Endodermal cell (in vitro differentiated cells): ENCODE data around the gene CDC123. TPM values are rescaled to one million over a fixed set of nuclear protein-coding genes. Genes with fewer than 3 reads are reported as not detected.

ENCODE experiments used
- DNase-seq: peaks from one replicate; pipeline ENCODE4 v3.0.0-alpha.2; 2017
- H3K27ac ChIP-seq: 2 replicates; pipeline ENCODE4 v1.5.1; 2013; ENCODE audit warnings: mild to moderate bottlenecking, low read depth, low read length, moderate library complexity
- H3K27me3 ChIP-seq: 2 replicates; pipeline ENCODE4 v1.6.1; 2013; ENCODE audit warnings: mild to moderate bottlenecking, low read length, moderate library complexity; ENCODE audit not compliant: insufficient read depth, control insufficient read depth, poor library complexity, severe bottlenecking
- H3K36me3 ChIP-seq: 2 replicates; pipeline ENCODE4 v1.7.0; 2013; ENCODE audit warnings: mild to moderate bottlenecking, low read length, moderate library complexity; ENCODE audit not compliant: control insufficient read depth, insufficient read depth
- H3K4me1 ChIP-seq: one replicate; pipeline ENCODE4 v1.7.0; 2013; ENCODE audit warnings: low read length; ENCODE audit not compliant: control insufficient read depth, insufficient read depth
- H3K4me3 ChIP-seq: 2 replicates; pipeline ENCODE4 v1.5.1; 2013; ENCODE audit warnings: mild to moderate bottlenecking, low read length, moderate library complexity
- H3K9ac ChIP-seq: 2 replicates; pipeline ENCODE4 v1.6.1; 2013; ENCODE audit warnings: mild to moderate bottlenecking, low read length, moderate library complexity; ENCODE audit not compliant: poor library complexity, severe bottlenecking; ENCODE audit errors: extremely low read depth
- H3K9me3 ChIP-seq: 2 replicates; pipeline ENCODE4 v1.6.1; 2013; ENCODE audit warnings: mild to moderate bottlenecking, low read length, moderate library complexity; ENCODE audit not compliant: control insufficient read depth
- H3K27ac Mint-ChIP-seq: 2 replicates; pipeline ENCODE4 v1.8.0; 2020; ENCODE audit warnings: mixed read lengths
- H3K27me3 Mint-ChIP-seq: 2 replicates; pipeline ENCODE4 v1.8.0; 2021; ENCODE audit warnings: mild to moderate bottlenecking, mixed read lengths; ENCODE audit not compliant: insufficient read depth
- H3K36me3 Mint-ChIP-seq: 2 replicates; pipeline ENCODE4 v1.8.0; 2020; ENCODE audit warnings: low read depth, mixed read lengths
- H3K4me1 Mint-ChIP-seq: 2 replicates; pipeline ENCODE4 v1.8.0; 2020; ENCODE audit warnings: mixed read lengths
- H3K4me3 Mint-ChIP-seq: 2 replicates; pipeline ENCODE4 v1.8.0; 2020; ENCODE audit warnings: mild to moderate bottlenecking, moderate library complexity, mixed read lengths
- H3K9me3 Mint-ChIP-seq: 2 replicates; pipeline ENCODE4 v1.8.0; 2020; ENCODE audit warnings: mild to moderate bottlenecking, mixed read lengths
- WGBS, 2 experiments: methylation state at CpG; one replicate each; pipeline versions ENCODE4 v1.1.5 to v1.1.7; 2013; ENCODE audit warnings: missing lambda C conversion rate in 2 of 2, mixed read lengths in 1 of 2; ENCODE audit not compliant: insufficient coverage in 1 of 2, insufficient read length in 1 of 2; 5-methylcytosine and 5-hydroxymethylcytosine counted together
- total RNA-seq, 2 donors: library from RNA; stranded (reverse); fragmentation: NEBNext Ultra II Directional in 1 of 2; extraction: Animal tissue kit (Norgen Biotek cat#: 25700) in 1 of 2; gene quantifications; 2 replicates in 1 of 2; 3 replicates in 1 of 2; pipeline ENCODE4 v1.2.1, GENCODE V29; 2021
- TF ChIP-seq, protein P1 (sequence below): fragments of 200-600 bp; sonication (generic); conservative IDR thresholded peaks from 2 replicates; pipeline ENCODE4 v1.5.0; 2021; ENCODE audit warnings: antibody characterized with exemption, mild to moderate bottlenecking

CDC123 gene
- total RNA-seq, 2 donors from 2014 or later: 104 to 123 TPM

DNA sequence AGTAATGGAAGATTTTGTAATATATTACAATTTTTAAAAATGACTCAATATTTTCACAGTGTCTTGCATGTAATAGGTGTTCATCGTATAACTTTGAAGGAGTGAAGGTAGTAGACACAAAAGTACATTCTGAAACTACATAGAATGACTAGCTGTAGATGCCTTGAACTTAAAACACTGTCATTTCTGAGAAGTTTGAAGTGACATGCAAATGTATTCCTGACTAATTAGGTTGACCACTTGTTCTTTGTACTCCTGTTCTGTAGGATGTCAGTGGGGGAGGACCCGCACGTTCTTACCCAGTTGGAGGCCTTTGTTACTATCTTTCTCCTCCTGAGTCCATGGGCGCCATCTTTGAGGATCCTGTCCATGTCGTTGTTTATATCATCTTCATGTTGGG lies 35.3 kb upstream of the CDC123 start:
- peaks cover 70% of the 10 kb centered on the region for H3K36me3 ChIP-seq
- H3K4me3 ChIP-seq: no peak overlapping the region
- TF ChIP-seq, protein P1, sequence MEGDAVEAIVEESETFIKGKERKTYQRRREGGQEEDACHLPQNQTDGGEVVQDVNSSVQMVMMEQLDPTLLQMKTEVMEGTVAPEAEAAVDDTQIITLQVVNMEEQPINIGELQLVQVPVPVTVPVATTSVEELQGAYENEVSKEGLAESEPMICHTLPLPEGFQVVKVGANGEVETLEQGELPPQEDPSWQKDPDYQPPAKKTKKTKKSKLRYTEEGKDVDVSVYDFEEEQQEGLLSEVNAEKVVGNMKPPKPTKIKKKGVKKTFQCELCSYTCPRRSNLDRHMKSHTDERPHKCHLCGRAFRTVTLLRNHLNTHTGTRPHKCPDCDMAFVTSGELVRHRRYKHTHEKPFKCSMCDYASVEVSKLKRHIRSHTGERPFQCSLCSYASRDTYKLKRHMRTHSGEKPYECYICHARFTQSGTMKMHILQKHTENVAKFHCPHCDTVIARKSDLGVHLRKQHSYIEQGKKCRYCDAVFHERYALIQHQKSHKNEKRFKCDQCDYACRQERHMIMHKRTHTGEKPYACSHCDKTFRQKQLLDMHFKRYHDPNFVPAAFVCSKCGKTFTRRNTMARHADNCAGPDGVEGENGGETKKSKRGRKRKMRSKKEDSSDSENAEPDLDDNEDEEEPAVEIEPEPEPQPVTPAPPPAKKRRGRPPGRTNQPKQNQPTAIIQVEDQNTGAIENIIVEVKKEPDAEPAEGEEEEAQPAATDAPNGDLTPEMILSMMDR: no peak
- H3K4me3 Mint-ChIP-seq: no peak overlapping the region
- no peak overlapping the region for H3K27ac Mint-ChIP-seq
- H3K9me3 ChIP-seq: no peaks in the 10 kb centered on the region
- H3K9ac ChIP-seq: no peak overlapping the region
- no peak overlapping the region for H3K27ac ChIP-seq
- WGBS, 2 experiments: 92 to 95% methylated on average over 3 to 5 of the region's 5 CpGs
- H3K27me3 Mint-ChIP-seq: no peaks in the 10 kb centered on the region
- DNase-seq: no peak
- peaks cover 60% of the 10 kb centered on the region for H3K36me3 Mint-ChIP-seq
- H3K4me1 Mint-ChIP-seq: no peaks in the 10 kb centered on the region
- no peaks in the 10 kb centered on the region for H3K27me3 ChIP-seq
- H3K4me1 ChIP-seq: no peaks in the 10 kb centered on the region
- H3K9me3 Mint-ChIP-seq: no peaks in the 10 kb centered on the region

DNA sequence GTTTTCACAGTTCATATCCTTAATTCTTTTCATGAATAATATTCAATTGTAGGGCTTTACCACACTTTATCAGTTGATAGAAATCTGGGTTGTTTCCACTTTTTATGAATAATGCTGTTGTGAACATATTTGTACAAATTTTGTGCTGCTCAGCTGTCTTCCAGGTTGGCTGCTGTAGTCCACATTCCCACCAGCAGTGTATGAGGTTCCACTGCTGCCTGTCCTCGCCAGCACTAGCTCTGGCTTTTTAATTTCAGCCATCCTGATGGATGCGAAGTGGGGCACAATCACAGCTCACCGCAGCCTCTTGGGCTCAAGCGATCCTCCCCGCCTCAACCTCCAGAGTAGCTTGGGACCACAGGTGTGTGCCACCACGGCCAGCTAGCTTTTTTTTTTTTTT lies 33.1 kb upstream of the CDC123 start:
- no peaks in the 10 kb centered on the region for H3K4me1 Mint-ChIP-seq
- peaks cover 74% of the 10 kb centered on the region for H3K36me3 ChIP-seq

DNA sequence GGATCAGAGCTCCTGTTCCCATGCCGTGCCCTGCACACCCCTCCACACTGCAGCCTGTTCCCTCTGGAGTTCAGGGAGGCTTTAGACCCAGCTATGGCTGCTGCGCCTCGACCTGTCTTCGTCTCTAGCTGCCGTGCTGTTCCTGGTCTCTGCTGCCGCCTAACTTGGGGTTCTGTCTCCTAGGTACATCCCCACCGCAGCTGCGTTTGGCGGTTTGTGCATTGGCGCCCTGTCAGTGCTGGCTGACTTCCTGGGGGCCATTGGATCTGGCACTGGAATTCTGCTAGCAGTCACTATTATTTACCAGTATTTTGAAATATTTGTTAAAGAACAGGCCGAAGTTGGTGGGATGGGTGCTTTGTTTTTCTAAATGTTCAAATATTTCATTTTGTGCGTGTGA lies 31.9 kb upstream of the CDC123 start:
- H3K36me3 Mint-ChIP-seq: peaks cover 59% of the 10 kb centered on the region
- no peak for DNase-seq
- WGBS, 2 experiments: 93 to 97% methylated on average over 11 to 12 of the region's 12 CpGs
- no peaks in the 10 kb centered on the region for H3K4me1 Mint-ChIP-seq
- Histone ChIP-seq H3K4me1 (no peaks in the 10 kb centered on the region), H3K27me3 (no peaks in the 10 kb centered on the region), H3K27ac (no peak overlapping the region), H3K9ac (no peak overlapping the region), H3K36me3 (peaks cover 72% of the 10 kb centered on the region), H3K4me3 (no peak overlapping the region), H3K9me3 (no peaks in the 10 kb centered on the region)
- no peaks in the 10 kb centered on the region for H3K27me3 Mint-ChIP-seq
- TF ChIP-seq, protein P1: no peak
- no peak overlapping the region for H3K4me3 Mint-ChIP-seq
- H3K9me3 Mint-ChIP-seq: no peaks in the 10 kb centered on the region
- peak overlapping the region; percentile 64 for H3K27ac Mint-ChIP-seq

More for the DNA sequence above, 33.1 kb upstream of the CDC123 start:
- H3K27ac ChIP-seq: no peak overlapping the region
- WGBS, 2 experiments: 96 to 100% methylated on average over 1 to 6 of the region's 6 CpGs
- Mint-ChIP-seq H3K9me3 (no peaks in the 10 kb centered on the region), H3K4me3 (no peak overlapping the region), H3K27ac (no peak overlapping the region), H3K36me3 (peaks cover 66% of the 10 kb centered on the region), H3K27me3 (no peaks in the 10 kb centered on the region)
- H3K9me3 ChIP-seq: no peaks in the 10 kb centered on the region
- no peak overlapping the region for H3K4me3 ChIP-seq
- TF ChIP-seq, protein P1: peak; percentile 16
- no peak for DNase-seq
- no peak overlapping the region for H3K9ac ChIP-seq
- no peaks in the 10 kb centered on the region for H3K27me3 ChIP-seq
- H3K4me1 ChIP-seq: no peaks in the 10 kb centered on the region
